A673 (cell line): ENCODE measurements around the gene SLFN5. TPM values are rescaled to one million over a fixed set of nuclear protein-coding genes. Genes with fewer than 3 reads are reported as not detected.

Experiments used
- BruUV-seq: library from RNA; stranded (reverse); fragments of 400-500 nt; replicated peaks from 2 replicates; lab custom pipeline; 2021; lab: Mats Ljungman, UMichigan
- CTCF ChIA-PET: fragments of 300-600 bp; sonication (Branson Sonifier 250); formaldehyde crosslinking; loops from one replicate; lab custom pipeline; 2022; ENCODE audit warnings: antibody characterized with exemption; lab: Charles Lee
- POLR2A ChIA-PET: fragments of 300-600 bp; sonication (Branson Sonifier 250); formaldehyde crosslinking; loops from one replicate; lab custom pipeline; 2022; ENCODE audit warnings: antibody characterized with exemption; ENCODE audit not compliant: low non-redundant PET; lab: Charles Lee
- DNase-seq: peaks from one replicate; pipeline ENCODE4 v3.0.0-alpha.2; 2015; ENCODE audit warnings: low spot score
- H3K27ac ChIP-seq: fragments of 200-600 bp; sonication (generic); 2 replicates; pipeline ENCODE4 v1.5.1; 2016; ENCODE audit warnings: mixed run types, low read depth, mild to moderate bottlenecking, mixed read lengths, antibody characterized with exemption, low read length; ENCODE audit not compliant: poor library complexity, severe bottlenecking
- H3K27me3 ChIP-seq: fragments of 200-600 bp; sonication (generic); replicated peaks from 2 replicates; pipeline ENCODE4 v1.6.1; 2017; ENCODE audit warnings: mixed run types, low read depth, mild to moderate bottlenecking, mixed read lengths, antibody characterized with exemption, low read length; ENCODE audit not compliant: insufficient read depth, poor library complexity
- H3K36me3 ChIP-seq: fragments of 200-600 bp; sonication (generic); 2 replicates; pipeline ENCODE4 v1.6.1; 2016; ENCODE audit warnings: mixed run types, mild to moderate bottlenecking, mixed read lengths, antibody characterized with exemption, low read length; ENCODE audit not compliant: insufficient read depth, poor library complexity, severe bottlenecking
- H3K4me1 ChIP-seq: fragments of 200-600 bp; sonication (generic); 2 replicates; pipeline ENCODE4 v1.6.1; 2017; ENCODE audit warnings: mixed run types, mild to moderate bottlenecking, mixed read lengths, antibody characterized with exemption, low read length; ENCODE audit not compliant: insufficient read depth, poor library complexity, severe bottlenecking
- H3K4me3 ChIP-seq: fragments of 200-600 bp; sonication (generic); 2 replicates; pipeline ENCODE4 v1.5.1; 2016; ENCODE audit warnings: low read depth, mixed run types, mild to moderate bottlenecking, mixed read lengths, low read length; ENCODE audit not compliant: poor library complexity, severe bottlenecking
- H3K9me3 ChIP-seq: fragments of 200-600 bp; sonication (generic); 2 replicates; pipeline ENCODE4 v1.6.1; 2016; ENCODE audit warnings: mixed run types, low read depth, mild to moderate bottlenecking, mixed read lengths, antibody characterized with exemption, low read length; ENCODE audit not compliant: poor library complexity, severe bottlenecking
- CTCF ChIP-seq: fragments of 300-800, 200-600 bp; sonication (generic); conservative IDR thresholded peaks from 2 replicates; pipeline ENCODE4 v1.5.1; 2017; ENCODE audit warnings: low read depth, mild to moderate bottlenecking, antibody characterized with exemption, low read length, moderate library complexity, mixed read lengths
- EZH2 ChIP-seq: fragments of 200-600 bp; sonication (generic); IDR thresholded peaks from 2 replicates; pipeline ENCODE4 v1.6.1; 2017; ENCODE audit warnings: borderline replicate concordance, low read depth, mild to moderate bottlenecking, mixed read lengths, antibody characterized with exemption, low read length; ENCODE audit not compliant: poor library complexity, severe bottlenecking
- intact Hi-C: fragments of 100-400 bp; cut with micrococcal nuclease; formaldehyde crosslinking; loops from one replicate; pipeline ENCODE4 v1.10.0; 2022; ENCODE audit not compliant: unreplicated experiment
- total RNA-seq: library from RNA; stranded (reverse); gene quantifications from 2 replicates; pipeline ENCODE4 v1.2.3, GENCODE V29; 2021

The SLFN5 gene
- total RNA-seq, 1 experiment from 2014 or later: 5.2 TPM

GRCh38 chr17:35287286-35287811 is 44.5 kb downstream of the SLFN5 start:
- CTCF ChIA-PET: no interaction called here
- TF ChIP-seq CTCF (no peak), EZH2 (no peak)
- POLR2A ChIA-PET: no interaction called here
- no peak for DNase-seq
- H3K27ac ChIP-seq: no peak overlapping the region
- no peaks in the 10 kb centered on the region for H3K27me3 ChIP-seq
- H3K4me3 ChIP-seq: no peak overlapping the region
- BruUV-seq: no TSS peak
- no peaks in the 10 kb centered on the region for H3K4me1 ChIP-seq
- H3K9me3 ChIP-seq: no peaks in the 10 kb centered on the region
- H3K36me3 ChIP-seq: no peaks in the 10 kb centered on the region
- intact Hi-C loops: no loop called here

GRCh38 chr17:35289222-35289621 is 46.4 kb downstream of the SLFN5 start:
- no TSS peak for BruUV-seq
- Histone ChIP-seq H3K27ac (no peak overlapping the region), H3K4me3 (no peak overlapping the region), H3K9me3 (no peaks in the 10 kb centered on the region), H3K4me1 (no peaks in the 10 kb centered on the region), H3K36me3 (no peaks in the 10 kb centered on the region), H3K27me3 (no peaks in the 10 kb centered on the region)
- DNase-seq: no peak
- ChIA-PET POLR2A (no interaction called here), CTCF (no interaction called here)
- intact Hi-C loops: no loop called here
- TF ChIP-seq EZH2 (no peak), CTCF (no peak)

GRCh38 chr17:35291802-35292201 is 48.9 kb downstream of the SLFN5 start:
- ChIA-PET CTCF (no interaction called here), POLR2A (no interaction called here)
- no TSS peak for BruUV-seq
- DNase-seq: no peak
- TF ChIP-seq CTCF: no peak
- TF ChIP-seq EZH2: no peak
- Histone ChIP-seq H3K36me3 (no peaks in the 10 kb centered on the region), H3K27me3 (no peaks in the 10 kb centered on the region), H3K4me1 (peaks cover 11% of the 10 kb centered on the region), H3K4me3 (no peak overlapping the region), H3K9me3 (no peaks in the 10 kb centered on the region), H3K27ac (no peak overlapping the region)
- intact Hi-C loops: no loop called here
